Stimulated activated CD8-positive, alpha-beta memory T cell treated with anti-CD3 and anti-CD28 coated beads, Interleukin-12 subunit alpha, Interleukin-12 subunit beta, amount 100 ng/mL, for 24 hours (primary cell): ENCODE results near the gene DAND5.

Source experiments
- DNase-seq: peaks from one replicate; pipeline ENCODE4 v3.0.0-alpha.2; 2020; ENCODE audit errors: extremely low read depth

Gene DAND5

DNA sequence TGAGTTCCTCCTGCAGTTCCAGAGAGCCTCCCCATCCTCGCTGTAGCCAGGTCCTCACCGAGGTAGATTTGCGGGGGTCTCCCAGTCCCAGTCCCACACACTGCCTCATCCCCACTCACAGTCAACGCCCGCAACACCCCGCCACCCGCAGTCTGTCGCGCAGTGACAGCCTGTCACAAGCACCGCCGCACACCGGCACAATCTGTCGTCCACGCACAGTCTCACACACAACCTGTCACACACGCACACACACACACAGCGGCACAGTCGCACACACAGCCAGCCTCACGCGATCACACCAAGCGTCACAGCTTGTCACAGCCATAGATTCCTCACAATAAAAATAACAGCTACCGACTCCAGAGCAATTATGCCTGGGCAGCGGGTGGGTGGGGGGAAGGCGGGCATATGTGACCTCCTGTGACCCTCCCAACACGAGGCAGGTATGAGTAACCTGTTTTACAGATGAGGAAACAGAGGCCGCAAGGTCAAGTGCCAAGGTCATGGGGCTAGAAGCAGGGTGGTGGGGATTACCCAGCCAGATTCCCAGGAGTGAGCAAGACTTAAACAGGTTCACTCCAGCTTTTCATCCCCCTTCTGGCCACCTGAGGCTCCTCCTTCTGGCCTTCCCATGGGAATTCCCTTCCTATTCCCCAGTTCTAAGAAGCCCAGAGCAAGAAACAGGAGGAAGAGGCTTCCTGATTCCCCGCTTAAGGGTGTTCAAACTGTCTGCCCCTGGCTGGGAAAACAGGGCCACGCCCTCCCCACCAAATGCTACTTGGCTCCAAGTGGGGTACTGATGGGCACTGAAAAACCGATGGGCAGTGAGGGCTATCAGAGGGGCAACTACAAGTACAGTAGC lies 39.8 kb downstream of the DAND5 start:
- no peak for DNase-seq

DNA sequence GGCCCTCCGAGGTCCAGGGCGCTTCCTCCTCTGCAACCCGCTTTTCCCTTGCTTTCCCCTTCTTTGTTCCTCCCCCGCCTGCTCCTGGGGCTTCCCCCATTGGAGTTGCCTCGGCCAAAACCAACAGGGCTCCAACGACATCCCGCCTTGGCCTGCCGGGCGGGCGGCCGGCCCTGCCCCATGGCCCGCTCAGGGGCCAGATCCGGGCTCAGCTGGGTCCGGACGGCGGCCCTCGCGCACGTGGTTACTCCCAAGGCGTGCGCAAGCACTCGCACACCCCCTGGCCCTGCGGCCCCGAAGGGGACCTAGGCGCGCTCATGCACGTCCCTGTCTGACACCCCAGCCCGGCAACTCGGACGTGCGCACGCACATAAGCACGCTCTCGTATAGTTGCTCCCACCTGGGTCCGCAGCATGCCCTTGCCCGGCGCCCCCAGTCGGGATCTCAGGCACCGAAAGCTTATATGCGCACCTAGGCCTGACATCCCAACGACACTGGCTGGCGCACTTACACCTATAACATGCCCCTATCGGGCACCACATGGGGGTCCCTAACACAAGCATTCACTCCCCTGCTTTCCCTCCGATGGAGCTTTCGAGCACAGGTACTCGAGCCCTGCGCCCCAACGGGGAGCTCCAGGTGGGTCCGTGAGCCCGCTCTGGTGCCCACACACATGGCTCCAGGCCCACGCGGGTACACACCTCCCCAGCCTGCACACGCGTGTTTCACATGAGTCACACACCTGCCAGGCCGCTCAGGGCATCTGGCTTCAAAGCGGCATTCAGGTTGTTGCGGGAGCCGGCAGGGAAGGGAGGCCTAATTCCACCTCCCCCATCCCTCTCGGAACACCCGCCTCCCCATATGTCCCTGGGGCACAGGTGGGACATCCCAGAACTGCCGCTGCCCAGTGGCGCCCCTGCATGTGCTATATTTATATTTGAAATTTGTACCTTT lies 40.9 kb downstream of the DAND5 start:
- no peak for DNase-seq

GRCh38 chr19:13010992-13011652 lies 41.7 kb downstream of the DAND5 start:
- no peak for DNase-seq

- DNase-seq: no peak
Measured at GRCh38 chr19:13011653-13012389, 42.4 kb downstream of the DAND5 start.

- DNase-seq: no peak
Measured at GRCh38 chr19:13012390-13012689, 43.0 kb downstream of the DAND5 start.

DNA sequence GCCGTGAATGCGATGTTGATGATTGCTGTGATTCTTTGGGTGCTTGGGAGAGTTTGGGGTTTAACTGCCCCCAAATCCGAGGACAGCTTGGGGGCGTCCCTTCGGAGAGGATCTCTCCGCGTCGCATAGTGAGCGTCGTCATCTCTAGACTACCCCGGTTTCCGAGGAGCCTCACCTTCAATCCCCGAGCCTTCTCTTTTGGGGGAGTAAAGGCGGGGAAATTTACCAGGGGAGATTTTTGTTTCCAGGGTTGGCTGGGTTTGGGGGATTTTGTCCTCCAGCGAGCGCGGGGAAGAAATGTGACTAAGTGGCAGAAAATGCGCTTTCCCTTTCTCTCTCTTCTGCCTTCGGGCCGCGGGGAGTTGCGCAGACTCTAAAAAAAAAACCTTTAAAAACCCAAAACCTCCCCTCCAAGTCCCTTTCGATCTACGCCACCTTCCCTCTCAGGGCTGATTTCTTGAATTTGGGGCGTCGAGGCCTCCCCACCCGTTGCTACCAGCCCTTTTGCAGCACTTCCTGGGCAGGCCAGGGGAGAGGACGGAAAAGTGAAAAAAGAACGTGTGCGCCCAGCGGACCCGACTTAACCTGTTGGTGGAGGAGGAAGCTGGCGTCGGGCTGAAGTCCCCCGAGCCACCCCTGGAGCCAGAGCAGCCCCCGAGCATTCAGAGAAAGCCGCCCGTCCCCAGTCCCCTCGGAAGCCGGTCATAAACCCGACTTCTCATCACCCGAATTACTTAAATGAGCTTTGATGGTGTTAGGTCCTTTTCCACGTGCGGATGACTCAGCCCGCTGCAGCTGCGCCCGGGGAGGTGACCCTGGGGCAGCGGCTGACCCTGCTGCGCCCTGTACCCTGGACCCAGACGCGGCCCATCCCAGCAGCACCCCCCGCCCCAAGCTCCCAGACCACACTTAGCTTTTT lies 43.6 kb downstream of the DAND5 start:
- DNase-seq: no peak

DNA sequence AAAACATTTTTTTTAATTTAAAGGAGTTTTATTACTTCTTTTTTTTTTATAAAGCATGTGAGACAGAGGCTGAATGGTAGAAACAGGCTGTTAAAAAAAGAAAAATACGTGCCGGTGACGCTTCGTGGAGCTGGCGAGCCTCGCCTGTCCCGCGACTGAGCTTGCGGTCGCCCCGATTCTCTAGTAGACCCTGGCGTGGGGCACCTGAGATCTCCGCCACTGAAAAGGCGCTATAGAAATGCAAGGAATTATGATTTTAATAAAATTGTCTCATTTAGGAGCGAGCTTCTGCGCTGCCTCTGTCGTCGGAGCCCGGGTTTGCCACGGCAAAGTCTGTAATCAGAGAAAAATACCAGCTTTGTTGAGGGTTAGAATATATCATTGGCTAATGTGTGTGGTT lies 44.3 kb downstream of the DAND5 start:
- DNase-seq: no peak

GRCh38 chr19:13014101-13014920 lies 44.9 kb downstream of the DAND5 start:
- DNase-seq: no peak

DNA sequence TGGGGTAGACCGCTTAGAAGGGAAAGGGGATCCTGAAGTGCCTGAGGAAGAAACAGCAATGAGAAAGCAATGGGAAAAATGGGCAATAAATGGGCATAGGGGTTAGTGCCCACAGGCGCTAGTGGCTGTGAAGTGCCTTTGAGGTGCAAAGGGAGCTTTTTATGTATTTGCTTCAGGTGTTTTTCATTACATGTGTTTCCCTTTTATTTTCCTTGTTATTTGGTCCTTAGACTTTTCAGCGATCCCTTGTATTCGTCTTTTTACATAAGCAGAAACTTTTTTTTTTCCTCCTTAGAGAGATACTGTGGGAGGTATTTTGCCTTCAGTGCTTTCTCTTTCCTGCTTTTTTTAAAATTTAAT lies 45.5 kb downstream of the DAND5 start:
- no peak for DNase-seq

DNA sequence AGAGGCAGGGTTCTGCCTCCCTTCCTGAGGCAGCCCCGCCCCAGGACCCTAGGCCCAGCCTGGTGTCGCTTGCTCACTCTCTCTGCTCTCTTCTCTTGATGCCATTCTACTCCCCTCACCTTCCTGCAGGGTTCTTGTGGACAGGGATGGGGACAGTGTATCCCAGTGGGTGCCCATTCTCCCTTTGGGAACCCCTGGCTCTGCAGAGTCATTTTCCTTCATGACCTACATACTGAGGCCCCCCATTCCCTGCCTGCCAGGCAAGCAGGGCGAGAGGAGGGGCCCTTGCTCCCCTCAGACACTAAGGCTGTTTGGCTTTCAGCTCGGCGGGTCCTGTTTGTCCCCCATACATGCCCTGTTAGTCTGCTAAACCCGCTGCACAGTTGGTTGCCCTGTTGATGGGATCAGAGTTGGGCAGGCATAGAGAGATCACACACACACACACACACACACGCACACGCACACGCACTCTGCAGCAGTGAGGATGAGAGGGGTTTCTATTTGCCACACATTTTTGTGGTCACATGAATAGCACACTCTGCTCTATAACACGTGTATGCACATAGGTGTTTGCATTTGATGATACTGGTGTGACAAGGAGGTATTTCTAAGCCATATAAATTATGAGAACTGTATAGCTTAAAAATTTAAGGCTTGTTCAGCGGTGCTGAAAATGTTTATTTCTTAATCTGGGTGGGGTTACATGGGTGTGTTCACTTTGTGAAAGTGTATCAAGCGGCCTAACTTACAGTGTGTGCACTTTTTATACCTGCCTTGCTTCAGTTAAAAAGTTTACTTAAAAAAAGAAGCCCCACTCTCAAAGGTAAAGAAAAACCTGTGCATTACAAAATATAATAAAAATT lies 46.2 kb downstream of the DAND5 start:
- DNase-seq: no peak

GRCh38 chr19:13016245-13016627 lies 46.9 kb downstream of the DAND5 start:
- DNase-seq: no peak

- DNase-seq: no peak
Measured at GRCh38 chr19:13016628-13017305, 47.4 kb downstream of the DAND5 start.

DNA sequence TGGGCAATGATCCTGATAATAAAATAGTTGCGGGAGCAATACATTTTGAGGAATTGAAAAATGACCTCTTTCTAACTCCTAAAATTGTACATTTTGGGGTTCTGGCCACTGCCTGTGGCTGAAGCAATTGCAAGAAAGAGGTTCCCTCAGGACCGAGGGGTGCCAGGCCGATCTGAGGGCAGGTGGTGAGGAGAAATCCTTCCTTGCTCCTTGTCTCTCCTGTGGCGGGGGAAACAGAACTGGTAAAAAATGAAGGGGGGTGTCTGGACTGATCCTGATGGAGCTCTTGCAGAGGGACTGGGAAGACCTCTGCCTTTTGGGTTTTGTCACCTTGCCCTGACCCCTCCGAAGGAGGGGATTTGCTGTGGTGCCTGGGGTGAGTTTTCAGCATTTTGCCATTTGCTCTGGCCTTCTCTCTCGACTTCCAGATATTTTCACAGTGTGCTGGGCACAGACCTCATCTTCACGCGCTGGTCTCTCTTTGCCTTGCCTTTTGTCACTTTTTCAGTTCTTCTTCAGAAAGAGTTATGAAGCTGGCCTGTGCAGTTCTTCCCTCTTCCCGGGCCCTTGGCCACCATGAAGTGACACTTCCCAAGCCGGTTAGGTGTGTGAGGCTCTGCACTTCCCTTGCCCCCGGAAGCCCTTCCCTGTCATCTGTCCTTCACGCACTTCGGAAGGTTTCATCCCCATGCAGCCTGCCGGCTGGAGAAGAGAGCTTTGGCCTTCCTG lies 48.1 kb downstream of the DAND5 start:
- no peak for DNase-seq

- no peak for DNase-seq
Measured at GRCh38 chr19:13018035-13018914, 48.9 kb downstream of the DAND5 start.

- no peak for DNase-seq
Measured at GRCh38 chr19:13019332-13019731, 50.0 kb downstream of the DAND5 start.

DNA sequence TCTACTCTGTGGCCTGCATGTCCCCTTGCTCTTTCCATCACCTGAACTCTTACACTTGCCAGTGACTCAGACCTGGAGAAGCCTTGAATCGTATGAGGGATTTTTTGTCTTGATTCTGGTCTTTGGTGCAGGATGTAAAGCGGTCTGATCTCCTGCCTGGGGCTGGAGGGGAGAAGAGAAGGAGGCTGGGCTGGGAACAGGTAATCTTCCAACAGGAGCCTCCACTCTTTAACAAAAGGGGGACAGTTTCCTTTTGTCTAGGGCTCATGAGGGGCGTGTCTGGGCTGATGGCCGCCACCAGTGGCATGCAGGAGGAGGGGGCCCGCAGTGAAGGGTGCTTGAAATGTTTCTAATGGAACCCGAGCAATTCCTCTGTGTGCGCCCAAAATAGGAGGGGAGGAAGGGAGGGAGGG lies 50.6 kb downstream of the DAND5 start:
- no peak for DNase-seq
